Stomach (tissue), 9 donors: Measurements from ENCODE around the gene ST6GALNAC5. TPM values are rescaled to one million over a fixed set of nuclear protein-coding genes. Genes with fewer than 3 reads are reported as not detected.

Source experiments
- DNase-seq, 2 donors: peaks; one replicate each; pipeline versions ENCODE4 v3.0.0 to v3.0.0-alpha.2; 2013 to 2019
- H3K27ac ChIP-seq, 5 donors: fragments of 200-600 bp in 4 of 5; sonication (generic) in 4 of 5; one replicate each; pipeline ENCODE4 v1.5.1; 2013 to 2019; ENCODE audit warnings: mild to moderate bottlenecking in 1 of 5, moderate library complexity in 1 of 5
- H3K27me3 ChIP-seq, 3 donors: fragments of 200-600 bp; sonication (generic); one replicate each; pipeline ENCODE4 v1.5.1; 2017 to 2019; ENCODE audit warnings: mixed run types in 1 of 3
- H3K36me3 ChIP-seq, 4 donors: fragments of 200-600 bp; sonication (generic); 1 replicate in 3 of 4; 2 replicates in 1 of 4; pipeline ENCODE4 v1.5.1; 2016 to 2019
- H3K4me1 ChIP-seq, 4 donors: fragments of 200-600 bp; sonication (generic); one replicate each; pipeline ENCODE4 v1.5.1; 2016 to 2019
- H3K4me3 ChIP-seq, 4 donors: fragments of 200-600 bp; sonication (generic) in 3 of 4; one replicate each; pipeline ENCODE4 v1.5.1; 2016 to 2019; ENCODE audit warnings: mild to moderate bottlenecking in 1 of 4
- H3K9me3 ChIP-seq, 4 donors: fragments of 200-600 bp; sonication (generic); one replicate each; pipeline ENCODE4 v1.5.1; 2016 to 2019
- EP300 ChIP-seq: sonication (generic); formaldehyde crosslinking; IDR thresholded peaks from one replicate; pipeline ENCODE4 v1.6.1; 2017; ENCODE audit warnings: antibody characterized with exemption
- POLR2A ChIP-seq, 4 donors: fragments of 450-650 bp; IDR thresholded peaks; one replicate each; pipeline ENCODE4 v1.6.1; 2016; ENCODE audit warnings: antibody characterized with exemption in 4 of 4, control low read depth in 2 of 4, mild to moderate bottlenecking in 1 of 4, moderate library complexity in 1 of 4
- POLR2AphosphoS5 ChIP-seq, 3 donors: sonication (generic); formaldehyde crosslinking; IDR thresholded peaks; one replicate each; pipeline ENCODE4 v1.6.1; 2016; ENCODE audit warnings: antibody characterized with exemption in 3 of 3
- WGBS, 5 donors: extraction: QIAGEN DNeasy Blood & Tissue Kit in 3 of 5; methylation state at CpG; one replicate each; pipeline versions ENCODE4 v1.1.5 to v1.1.7; 2013 to 2018; 5-methylcytosine and 5-hydroxymethylcytosine counted together
- intact Hi-C: fragments of 100-400 bp; cut with DNase I; formaldehyde crosslinking; loops from one replicate; pipeline ENCODE4 v1.15.1; 2023; ENCODE audit warnings: low total_unique reads
- polyA plus RNA-seq, 3 donors: library from polyadenylated mRNA; stranded (reverse); fragments of 200-250 nt; gene quantifications; one replicate each; pipeline ENCODE4 v1.2.3, GENCODE V29; 2013
- total RNA-seq, 5 donors: library from RNA; depleted of rRNA; stranded (reverse); fragments of >200 nt; gene quantifications; one replicate each; pipeline versions ENCODE4 v1.1.0 to v1.2.3, GENCODE V29; 2014 to 2016
- TF ChIP-seq, protein P1 (sequence below), 7 experiments: fragments of 450-650 bp in 4 of 7; fragments of 200-600 bp in 3 of 7; sonication (generic) in 3 of 7; IDR thresholded peaks; one replicate each; pipeline ENCODE4 v1.5.1; 2016 to 2019; ENCODE audit warnings: antibody characterized with exemption in 7 of 7, control low read depth in 2 of 7, mild to moderate bottlenecking in 1 of 7
- donor health status: healthy with polysubstance abuse.
- donor health status: Bipolar disorder and iron deficiency.
- donor health status: healthy.

Gene ST6GALNAC5
- total and polyA plus RNA-seq, 8 donors = 1.3 to 22.0 (median 2.9) TPM; not detected in 1

DNA sequence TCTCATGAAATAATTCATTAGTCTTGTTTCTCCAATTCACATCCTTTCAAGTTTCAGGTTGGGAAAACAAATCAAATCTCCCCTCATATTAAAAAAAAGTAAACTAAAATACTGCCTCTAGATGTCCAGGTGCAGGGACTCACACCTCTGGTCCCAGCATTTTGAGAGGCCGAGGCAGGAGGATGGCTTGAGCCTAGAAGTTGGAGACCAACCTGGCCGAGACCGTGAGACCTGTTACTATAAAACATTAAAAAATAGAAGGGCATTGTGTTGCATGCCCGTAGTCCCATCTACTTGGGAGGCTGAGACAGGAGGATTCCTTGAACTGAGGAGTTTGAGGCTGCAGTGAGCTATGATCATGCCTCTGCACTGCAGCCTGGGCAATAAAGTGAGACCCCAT lies 61.9 kb downstream of the ST6GALNAC5 start:
- DNase-seq = no peak
- Histone ChIP-seq H3K27me3 (no peaks in the 10 kb centered on the region), H3K36me3 (no peaks in the 10 kb centered on the region), H3K4me1 (peaks cover 0 to 11% (median 7%) of the 10 kb centered on the region in 4 donors), H3K27ac (no peak overlapping the region), H3K4me3 (no peak overlapping the region), H3K9me3 (peaks cover 0 to 7% (median 0%) of the 10 kb centered on the region in 4 donors)
- intact Hi-C loops = no loop called here
- WGBS, 5 donors = 90 to 98% (median 94%) methylated on average over 4 of the region's 4 CpGs
- TF ChIP-seq EP300 (no peak), POLR2AphosphoS5 (IDR thresholded peaks at IDR 0.05) (no peak), POLR2A (IDR thresholded peaks at IDR 0.05) (no peak)
- TF ChIP-seq, protein P1, sequence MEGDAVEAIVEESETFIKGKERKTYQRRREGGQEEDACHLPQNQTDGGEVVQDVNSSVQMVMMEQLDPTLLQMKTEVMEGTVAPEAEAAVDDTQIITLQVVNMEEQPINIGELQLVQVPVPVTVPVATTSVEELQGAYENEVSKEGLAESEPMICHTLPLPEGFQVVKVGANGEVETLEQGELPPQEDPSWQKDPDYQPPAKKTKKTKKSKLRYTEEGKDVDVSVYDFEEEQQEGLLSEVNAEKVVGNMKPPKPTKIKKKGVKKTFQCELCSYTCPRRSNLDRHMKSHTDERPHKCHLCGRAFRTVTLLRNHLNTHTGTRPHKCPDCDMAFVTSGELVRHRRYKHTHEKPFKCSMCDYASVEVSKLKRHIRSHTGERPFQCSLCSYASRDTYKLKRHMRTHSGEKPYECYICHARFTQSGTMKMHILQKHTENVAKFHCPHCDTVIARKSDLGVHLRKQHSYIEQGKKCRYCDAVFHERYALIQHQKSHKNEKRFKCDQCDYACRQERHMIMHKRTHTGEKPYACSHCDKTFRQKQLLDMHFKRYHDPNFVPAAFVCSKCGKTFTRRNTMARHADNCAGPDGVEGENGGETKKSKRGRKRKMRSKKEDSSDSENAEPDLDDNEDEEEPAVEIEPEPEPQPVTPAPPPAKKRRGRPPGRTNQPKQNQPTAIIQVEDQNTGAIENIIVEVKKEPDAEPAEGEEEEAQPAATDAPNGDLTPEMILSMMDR (IDR thresholded peaks at IDR 0.05) = no peak

DNA sequence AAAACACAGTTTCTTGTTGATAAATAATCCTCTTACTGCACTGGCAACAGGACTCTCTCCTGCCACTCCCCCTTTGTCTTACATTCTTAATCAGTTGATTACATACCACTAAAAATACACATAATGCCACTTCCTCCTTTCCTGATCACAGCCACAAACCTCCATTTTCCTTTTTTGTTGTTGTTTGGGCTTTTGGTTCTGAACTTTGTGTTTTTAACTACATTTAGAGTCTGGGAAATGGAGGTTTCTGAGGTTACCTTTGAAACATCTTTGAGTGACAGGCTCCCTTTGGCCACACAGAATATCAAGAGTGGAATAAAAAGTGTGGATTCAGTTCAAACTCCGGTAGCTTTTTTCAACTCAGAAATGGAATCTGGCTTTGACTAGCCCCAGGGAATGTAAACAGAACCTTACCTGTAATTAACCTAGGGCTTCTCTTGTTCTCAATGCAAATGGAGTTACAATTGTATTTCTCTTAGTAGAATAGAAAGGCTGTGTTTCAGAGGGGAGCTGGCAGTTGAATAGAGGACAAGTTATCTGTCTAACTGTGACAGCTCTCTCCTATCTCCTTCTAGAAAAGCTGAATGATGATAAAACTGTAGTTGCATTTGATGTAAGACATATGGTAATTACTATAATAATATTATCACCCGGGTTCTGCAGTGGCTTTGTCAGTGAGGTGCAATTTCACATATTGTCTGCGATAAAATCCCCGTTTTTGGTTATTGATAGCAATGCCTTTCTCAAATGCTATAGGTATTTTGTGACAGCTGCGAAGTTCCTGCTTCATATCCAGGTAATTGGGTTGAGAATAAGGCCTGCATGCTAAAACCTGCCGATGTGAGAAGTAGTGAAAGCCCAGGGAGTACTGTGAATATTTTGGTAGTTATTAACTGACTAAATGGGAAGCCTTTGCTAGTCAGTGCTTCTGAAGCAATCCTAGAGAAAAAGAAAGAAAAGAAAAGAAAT lies 66.9 kb downstream of the ST6GALNAC5 start:
- H3K4me1 ChIP-seq = peaks cover 0 to 25% (median 14%) of the 10 kb centered on the region in 4 donors
- no peaks in the 10 kb centered on the region for H3K27me3 ChIP-seq
- peaks cover 0 to 7% (median 0%) of the 10 kb centered on the region in 4 donors for H3K9me3 ChIP-seq
- H3K4me3 ChIP-seq = no peak overlapping the region
- H3K36me3 ChIP-seq = no peaks in the 10 kb centered on the region
- intact Hi-C loops = no loop called here
- 61 to 75% (median 69%) methylated on average over 6 of the region's 6 CpGs for WGBS, 5 donors
- DNase-seq = no peak
- no peak overlapping the region for H3K27ac ChIP-seq
- TF ChIP-seq EP300 (no peak), POLR2A (IDR thresholded peaks at IDR 0.05) (no peak), POLR2AphosphoS5 (IDR thresholded peaks at IDR 0.05) (no peak)
- TF ChIP-seq, protein P1 (IDR thresholded peaks at IDR 0.05) = no peak

DNA sequence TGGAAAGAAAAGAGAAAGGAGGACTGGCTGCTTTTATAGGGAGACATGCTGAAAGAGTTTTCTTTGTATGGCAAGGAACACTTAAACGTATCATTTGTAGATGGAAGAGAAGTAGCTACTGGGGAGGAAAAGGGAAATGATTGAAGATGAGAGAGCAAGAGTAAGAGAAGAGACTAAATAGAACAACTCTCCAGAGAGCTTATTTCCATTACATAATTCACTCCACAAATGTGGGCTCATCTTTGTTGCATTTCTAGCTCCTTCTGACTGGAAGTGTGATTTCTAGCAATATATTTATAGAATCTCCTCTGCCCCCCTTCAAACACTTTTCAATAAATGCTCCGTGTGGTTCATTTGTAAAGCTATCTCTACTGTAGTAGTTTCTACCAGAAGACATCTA lies 71.0 kb downstream of the ST6GALNAC5 start:
- intact Hi-C loops = no loop called here
- Histone ChIP-seq H3K4me3 (no peak overlapping the region), H3K27me3 (no peaks in the 10 kb centered on the region), H3K9me3 (no peaks in the 10 kb centered on the region), H3K27ac (no peak overlapping the region), H3K36me3 (no peaks in the 10 kb centered on the region), H3K4me1 (peaks cover 0 to 27% (median 15%) of the 10 kb centered on the region in 4 donors)
- 57 to 68% (median 60%) methylated on average over 2 of the region's 2 CpGs for WGBS, 5 donors
- no peak for DNase-seq
- TF ChIP-seq POLR2AphosphoS5 (IDR thresholded peaks at IDR 0.05) (no peak), EP300 (no peak), POLR2A (IDR thresholded peaks at IDR 0.05) (no peak)
- TF ChIP-seq, protein P1 (IDR thresholded peaks at IDR 0.05) = no peak

DNA sequence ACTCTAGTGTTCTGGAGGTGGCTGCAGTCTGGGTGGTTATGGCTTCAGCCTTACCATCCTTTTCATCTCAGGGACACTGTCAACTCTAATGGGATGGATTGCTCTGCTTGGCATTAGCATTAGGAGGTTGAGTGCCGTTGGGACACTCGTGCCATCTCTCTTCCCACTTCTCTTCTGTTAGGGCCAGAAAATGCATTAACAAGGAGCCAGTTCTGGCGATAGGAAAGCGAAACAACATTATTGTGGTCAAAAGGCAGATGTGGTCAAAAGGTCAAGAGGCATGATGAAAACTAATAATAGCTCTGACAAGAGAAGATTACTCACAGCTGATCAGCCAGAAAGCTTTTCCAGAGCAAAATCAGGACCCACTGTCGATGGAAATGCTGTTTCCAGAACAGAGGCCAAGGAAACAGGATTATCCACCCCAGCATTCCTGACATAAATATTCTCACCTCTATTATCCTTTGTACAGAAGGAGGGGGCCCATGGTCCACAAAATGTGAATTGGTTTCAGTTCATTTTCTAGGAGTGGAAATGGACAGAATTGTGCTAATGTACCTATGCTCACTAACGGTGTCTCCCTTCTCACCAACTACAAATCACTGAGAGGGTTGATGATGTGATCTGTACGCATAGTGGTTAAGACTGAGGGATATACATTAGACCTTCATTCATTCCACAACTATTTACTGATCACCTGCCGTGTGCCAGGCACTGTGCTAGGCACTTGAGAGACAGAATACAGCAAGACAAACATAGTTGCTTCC lies 72.0 kb downstream of the ST6GALNAC5 start:
- Histone ChIP-seq H3K27ac (no peak overlapping the region), H3K4me1 (peaks cover 0 to 17% (median 8%) of the 10 kb centered on the region in 4 donors), H3K9me3 (no peaks in the 10 kb centered on the region), H3K36me3 (no peaks in the 10 kb centered on the region), H3K27me3 (no peaks in the 10 kb centered on the region), H3K4me3 (no peak overlapping the region)
- intact Hi-C loops = no loop called here
- 56 to 65% (median 62%) methylated on average over 8 of the region's 8 CpGs for WGBS, 5 donors
- peak in 1 of 2 donors; percentile 32 for DNase-seq
- TF ChIP-seq, protein P1 (IDR thresholded peaks at IDR 0.05) = no peak
- TF ChIP-seq POLR2A (IDR thresholded peaks at IDR 0.05) (no peak), EP300 (no peak), POLR2AphosphoS5 (IDR thresholded peaks at IDR 0.05) (no peak)
